Glutamatergic neuron (in vitro differentiated cells): ENCODE measurements around the gene PARM1. TPM values are rescaled to one million over a fixed set of nuclear protein-coding genes. Genes with fewer than 3 reads are reported as not detected.
A peak's percentile ranks its signal among the peaks of the same experiment; 100 is the strongest.

Experiments
- DNase-seq: peaks from one replicate; pipeline ENCODE4 v3.0.0; 2022
- H3K27ac Mint-ChIP-seq: one replicate; pipeline ENCODE4 v1.8.0; 2020; ENCODE audit warnings: mild to moderate bottlenecking, mixed read lengths, inconsistent platforms; ENCODE audit not compliant: unreplicated experiment
- H3K27me3 Mint-ChIP-seq: one replicate; pipeline ENCODE4 v1.8.0; 2020; ENCODE audit warnings: mild to moderate bottlenecking, moderate library complexity, mixed read lengths, inconsistent platforms; ENCODE audit not compliant: unreplicated experiment
- H3K36me3 Mint-ChIP-seq: one replicate; pipeline ENCODE4 v1.8.0; 2020; ENCODE audit warnings: mild to moderate bottlenecking, mixed read lengths, inconsistent platforms; ENCODE audit not compliant: unreplicated experiment
- H3K4me1 Mint-ChIP-seq: one replicate; pipeline ENCODE4 v1.8.0; 2020; ENCODE audit warnings: mild to moderate bottlenecking, low read depth, mixed read lengths, inconsistent platforms; ENCODE audit not compliant: unreplicated experiment
- H3K4me3 Mint-ChIP-seq: one replicate; pipeline ENCODE4 v1.8.0; 2020; ENCODE audit warnings: mild to moderate bottlenecking, mixed read lengths, inconsistent platforms; ENCODE audit not compliant: unreplicated experiment
- H3K9me3 Mint-ChIP-seq: one replicate; pipeline ENCODE4 v1.8.0; 2020; ENCODE audit warnings: mild to moderate bottlenecking, moderate library complexity, mixed read lengths, inconsistent platforms; ENCODE audit not compliant: unreplicated experiment
- CTCF ChIP-seq: fragments of 200-600 bp; sonication (generic); IDR thresholded peaks from one replicate; pipeline ENCODE4 v1.5.0; 2021; ENCODE audit not compliant: partially characterized antibody, unreplicated experiment
- total RNA-seq: library from RNA; stranded (reverse); fragmentation: NEBNext Ultra II Directional; extraction: Animal tissue kit (Norgen Biotek cat#: 25700); gene quantifications from one replicate; pipeline ENCODE4 v1.2.1, GENCODE V29; 2021; ENCODE audit not compliant: unreplicated experiment

PARM1 gene
- total RNA-seq, 1 donor from 2014 or later, result 94.3 TPM

- Mint-ChIP-seq H3K4me1 (peaks cover 32% of the 10 kb centered on the region), H3K36me3 (peaks cover 10% of the 10 kb centered on the region), H3K4me3 (no peak overlapping the region), H3K9me3 (peaks cover 15% of the 10 kb centered on the region), H3K27ac (peak overlapping the region; percentile 39), H3K27me3 (peaks cover 3% of the 10 kb centered on the region)
- no peak for DNase-seq
- TF ChIP-seq CTCF, result no peak
Measured at GRCh38 chr4:75005727-75006126, 72.8 kb downstream of the PARM1 start.

- Mint-ChIP-seq H3K9me3 (peaks cover 15% of the 10 kb centered on the region), H3K4me3 (no peak overlapping the region), H3K27ac (no peak overlapping the region), H3K4me1 (peaks cover 15% of the 10 kb centered on the region), H3K36me3 (peaks cover 18% of the 10 kb centered on the region), H3K27me3 (no peaks in the 10 kb centered on the region)
- TF ChIP-seq CTCF, result no peak
- no peak for DNase-seq
Measured at GRCh38 chr4:75007891-75008290, 75.0 kb downstream of the PARM1 start.

- Mint-ChIP-seq H3K36me3 (peaks cover 23% of the 10 kb centered on the region), H3K9me3 (peaks cover 10% of the 10 kb centered on the region), H3K4me3 (no peak overlapping the region), H3K27me3 (no peaks in the 10 kb centered on the region), H3K4me1 (peaks cover 4% of the 10 kb centered on the region), H3K27ac (no peak overlapping the region)
- no peak for DNase-seq
- no peak for TF ChIP-seq CTCF
Measured at GRCh38 chr4:75009138-75009537, 76.2 kb downstream of the PARM1 start.

- DNase-seq, result no peak
- Mint-ChIP-seq H3K27me3 (no peaks in the 10 kb centered on the region), H3K9me3 (peaks cover 8% of the 10 kb centered on the region), H3K4me1 (no peaks in the 10 kb centered on the region), H3K27ac (no peak overlapping the region), H3K4me3 (no peak overlapping the region), H3K36me3 (peaks cover 30% of the 10 kb centered on the region)
- no peak for TF ChIP-seq CTCF
Measured at GRCh38 chr4:75011131-75011795, 78.3 kb downstream of the PARM1 start.

GRCh38 chr4:75015627-75016026 lies 82.7 kb downstream of the PARM1 start:
- no peak for TF ChIP-seq CTCF
- H3K4me1 Mint-ChIP-seq, result peaks cover 8% of the 10 kb centered on the region
- H3K27ac Mint-ChIP-seq, result no peak overlapping the region
- peaks cover 11% of the 10 kb centered on the region for H3K9me3 Mint-ChIP-seq
- H3K4me3 Mint-ChIP-seq, result no peak overlapping the region
- no peaks in the 10 kb centered on the region for H3K27me3 Mint-ChIP-seq
- DNase-seq, result no peak
- peaks cover 20% of the 10 kb centered on the region for H3K36me3 Mint-ChIP-seq
